Naive thymus-derived CD4-positive, alpha-beta T cell (primary cell): ENCODE data around the gene SNCG. TPM values are rescaled to one million over a fixed set of nuclear protein-coding genes. Genes with fewer than 3 reads are reported as not detected.

Experiments used
- ATAC-seq: fragments of 150-1000 bp; cut with Tn5 transposase; 2 replicates; pipeline ENCODE4 v1.10.0; 2021; ENCODE audit warnings: mild to moderate bottlenecking, moderate library complexity
- CTCF ChIA-PET: fragments of 350-600 bp; sonication (Branson Sonifier 250); formaldehyde crosslinking; loops from one replicate; lab custom pipeline; 2021; ENCODE audit warnings: antibody characterized with exemption; lab: Charles Lee
- POLR2A ChIA-PET: fragments of 350-600 bp; sonication (Branson Sonifier 250); formaldehyde crosslinking; loops from one replicate; lab custom pipeline; 2021; ENCODE audit warnings: antibody characterized with exemption, inconsistent platforms; lab: Charles Lee
- DNase-seq, 9 donors: peaks; one replicate each; pipeline versions ENCODE4 v3.0.0 to v3.0.0-alpha.2; 2020 to 2022; ENCODE audit warnings: mixed read lengths in 1 of 9
- H3K27ac ChIP-seq: one replicate; pipeline ENCODE4 v1.7.0; 2013; ENCODE audit warnings: mild to moderate bottlenecking, low read depth, low read length, moderate library complexity
- H3K27me3 ChIP-seq, 2 donors: one replicate each; pipeline ENCODE4 v1.7.0; 2013; ENCODE audit warnings: low read length in 2 of 2, mild to moderate bottlenecking in 2 of 2, moderate library complexity in 2 of 2; ENCODE audit not compliant: control insufficient read depth in 2 of 2, insufficient read depth in 2 of 2
- H3K36me3 ChIP-seq, 3 experiments: 1 replicate in 2 of 3; 2 replicates in 1 of 3; pipeline ENCODE4 v1.7.0; 2013; ENCODE audit warnings: low read length in 3 of 3, mild to moderate bottlenecking in 3 of 3, moderate library complexity in 1 of 3; ENCODE audit not compliant: insufficient read depth in 3 of 3, control insufficient read depth in 2 of 3
- H3K4me1 ChIP-seq, 2 donors: one replicate each; pipeline ENCODE4 v1.7.0; 2013; ENCODE audit warnings: low read length in 2 of 2, mild to moderate bottlenecking in 2 of 2, moderate library complexity in 1 of 2; ENCODE audit not compliant: control insufficient read depth in 2 of 2, insufficient read depth in 2 of 2
- H3K4me3 ChIP-seq: 2 replicates; pipeline ENCODE4 v1.7.0; 2013; ENCODE audit warnings: mild to moderate bottlenecking, low read length
- H3K9me3 ChIP-seq, 3 experiments: 1 replicate in 2 of 3; 2 replicates in 1 of 3; pipeline ENCODE4 v1.7.0; 2013; ENCODE audit warnings: low read length in 3 of 3; ENCODE audit not compliant: control insufficient read depth in 2 of 3
- H3K27ac Mint-ChIP-seq, 9 donors: one replicate each; pipeline ENCODE4 v1.8.0; 2020 to 2022; ENCODE audit warnings: mixed read lengths in 9 of 9, mild to moderate bottlenecking in 8 of 9, moderate library complexity in 5 of 9, inconsistent platforms in 2 of 9
- H3K27me3 Mint-ChIP-seq, 5 donors: one replicate each; pipeline ENCODE4 v1.8.0; 2021 to 2022; ENCODE audit warnings: mixed read lengths in 5 of 5, mild to moderate bottlenecking in 1 of 5
- H3K36me3 Mint-ChIP-seq, 5 donors: one replicate each; pipeline ENCODE4 v1.8.0; 2020 to 2022; ENCODE audit warnings: mixed read lengths in 5 of 5, mild to moderate bottlenecking in 3 of 5, inconsistent platforms in 1 of 5
- H3K4me1 Mint-ChIP-seq, 7 donors: one replicate each; pipeline ENCODE4 v1.8.0; 2020 to 2022; ENCODE audit warnings: mixed read lengths in 7 of 7, mild to moderate bottlenecking in 3 of 7, inconsistent platforms in 1 of 7
- H3K4me3 Mint-ChIP-seq, 10 donors: one replicate each; pipeline ENCODE4 v1.8.0; 2020 to 2022; ENCODE audit warnings: mild to moderate bottlenecking in 10 of 10, mixed read lengths in 10 of 10, moderate library complexity in 6 of 10, inconsistent platforms in 2 of 10
- H3K9me3 Mint-ChIP-seq, 11 donors: one replicate each; pipeline ENCODE4 v1.8.0; 2020 to 2022; ENCODE audit warnings: mixed read lengths in 11 of 11, mild to moderate bottlenecking in 4 of 11, inconsistent platforms in 1 of 11, moderate library complexity in 1 of 11
- intact Hi-C, 2 donors: fragments of 100-400 bp; cut with micrococcal nuclease; formaldehyde crosslinking; loops; one replicate each; pipeline ENCODE4 v1.15.1; 2023
- polyA plus RNA-seq, 2 donors: library from polyadenylated mRNA; unstranded; fragments of 300-500 nt; fragmentation: Illumina TruSeq; gene quantifications; one replicate each; pipeline ENCODE4 v1.2.3, GENCODE V29; 2021
- total RNA-seq, 6 experiments: library from RNA in 5 of 6; stranded (reverse) in 5 of 6; gene quantifications; 1 replicate in 5 of 6; 2 replicates in 1 of 6; pipeline ENCODE4 v1.2.3 and lab custom pipeline; 2021 to 2026

The SNCG gene
- total RNA-seq (under 1 TPM in 1 of 5 experiments, not detected in 4; 0.45 TPM), polyA plus RNA-seq (not detected), total RNA-seq (lab: John Stamatoyannopoulos, UW) (not detected)

DNA sequence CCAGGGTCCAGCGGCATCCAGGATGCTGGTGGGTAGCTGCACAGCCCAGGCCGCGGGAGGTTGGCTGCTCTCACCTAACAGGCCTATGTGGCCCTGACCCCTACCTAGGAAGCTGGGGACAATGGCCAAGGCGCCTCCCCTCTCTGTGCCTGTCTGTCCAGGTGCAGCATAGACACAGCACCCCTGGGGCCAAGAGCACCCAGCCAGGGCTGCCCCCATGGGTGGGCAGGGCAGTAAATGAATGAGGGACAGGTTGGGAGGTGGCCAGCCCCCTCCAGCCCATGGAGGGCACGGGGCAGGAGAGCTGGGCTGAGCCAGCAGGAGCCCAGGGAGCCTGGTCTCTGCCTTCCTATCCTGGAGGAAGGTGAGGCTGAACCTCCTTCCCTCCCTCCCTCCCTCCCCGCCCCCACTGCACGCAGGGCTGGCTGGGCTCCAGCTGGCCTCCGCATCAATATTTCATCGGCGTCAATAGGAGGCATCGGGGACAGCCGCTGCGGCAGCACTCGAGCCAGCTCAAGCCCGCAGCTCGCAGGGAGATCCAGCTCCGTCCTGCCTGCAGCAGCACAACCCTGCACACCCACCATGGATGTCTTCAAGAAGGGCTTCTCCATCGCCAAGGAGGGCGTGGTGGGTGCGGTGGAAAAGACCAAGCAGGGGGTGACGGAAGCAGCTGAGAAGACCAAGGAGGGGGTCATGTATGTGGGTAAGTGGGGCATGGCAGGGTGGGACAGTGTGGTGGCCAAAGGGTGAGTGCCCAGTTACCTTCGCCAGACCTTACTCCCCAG lies at the start of gene SNCG:
SNCG (plus strand) TSS at position 484 of the 785 bp plus-strand sequence; CDS start at position 583, 99 bp downstream.
- Mint-ChIP-seq H3K9me3 (peaks cover 0 to 5% (median 0%) of the 10 kb centered on the region in 11 donors), H3K4me1 (peaks cover 0 to 6% (median 2%) of the 10 kb centered on the region in 7 donors), H3K27me3 (no peaks in the 10 kb centered on the region), H3K36me3 (no peaks in the 10 kb centered on the region), H3K27ac (peak within 1 kb of the TSS in 1 of 9 donors; percentile 32), H3K4me3 (no peak within 1 kb of the TSS)
- H3K4me3 ChIP-seq, result no peak within 1 kb of the TSS
- ChIA-PET CTCF (interaction anchor here (0.5 to 2.5 kb wide), 3 partner anchors 8 to 1570 kb away, joined by 4 to 11 read pairs (median 4); no protein-coding TSS in a partner anchor), POLR2A (interaction anchor here (1.2 kb wide), 2 partner anchors 10 to 12 kb away, joined by 4 to 5 read pairs; no protein-coding TSS in a partner anchor)
- H3K27ac ChIP-seq, result no peak within 1 kb of the TSS
- peaks cover 0 to 7% of the 10 kb centered on the region in 2 donors for H3K4me1 ChIP-seq
- ATAC-seq (no peak), DNase-seq (no peak)
- no peaks in the 10 kb centered on the region for H3K27me3 ChIP-seq
- intact Hi-C loops, result no loop called here
- no peaks in the 10 kb centered on the region for H3K36me3 ChIP-seq
- no peaks in the 10 kb centered on the region for H3K9me3 ChIP-seq

GRCh38 chr10:86914734-86915133 lies 43.7 kb upstream of the SNCG start:
- DNase-seq (no peak), ATAC-seq (no peak)
- no peak overlapping the region for H3K4me3 ChIP-seq
- H3K27ac ChIP-seq, result no peak overlapping the region
- ChIA-PET POLR2A (interaction anchor here (0.8 kb wide), 1 partner anchor 495 kb away, joined by 3 read pairs; no protein-coding TSS in a partner anchor), CTCF (no interaction called here)
- Mint-ChIP-seq H3K4me3 (no peak overlapping the region), H3K9me3 (no peaks in the 10 kb centered on the region), H3K27ac (no peak overlapping the region), H3K36me3 (peaks cover 0 to 14% (median 9%) of the 10 kb centered on the region in 5 donors), H3K27me3 (no peaks in the 10 kb centered on the region), H3K4me1 (no peaks in the 10 kb centered on the region)
- no peaks in the 10 kb centered on the region for H3K9me3 ChIP-seq
- intact Hi-C loops, result no loop called here
- no peaks in the 10 kb centered on the region for H3K27me3 ChIP-seq
- no peaks in the 10 kb centered on the region for H3K4me1 ChIP-seq
- no peaks in the 10 kb centered on the region for H3K36me3 ChIP-seq

GRCh38 chr10:86918022-86918471 lies 40.4 kb upstream of the SNCG start:
- no peaks in the 10 kb centered on the region for H3K9me3 Mint-ChIP-seq
- intact Hi-C loops, result no loop called here
- H3K36me3 Mint-ChIP-seq, result peaks cover 0 to 22% (median 14%) of the 10 kb centered on the region in 5 donors

DNA sequence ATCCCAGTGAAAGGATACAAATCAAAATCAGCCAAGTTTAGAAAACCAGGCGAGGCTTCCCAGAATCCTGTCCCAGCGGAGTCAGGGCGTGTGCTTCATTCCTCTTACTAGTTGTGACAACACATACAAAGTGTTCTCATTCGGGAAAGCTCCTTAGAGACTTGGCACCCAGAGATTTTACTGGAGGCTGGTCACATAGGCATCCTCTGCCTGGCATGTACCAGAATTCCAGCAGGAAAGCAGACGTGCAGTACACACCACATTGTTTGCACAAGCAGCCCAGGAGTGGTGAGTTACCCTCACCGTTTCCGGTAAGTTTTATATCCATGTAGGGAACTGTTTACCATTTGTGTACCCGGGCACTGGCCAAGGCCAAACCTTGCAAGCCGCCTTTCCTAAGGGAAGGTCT lies 35.8 kb upstream of the SNCG start:
- no peak for DNase-seq
- no peaks in the 10 kb centered on the region for H3K9me3 Mint-ChIP-seq
- peaks cover 0 to 22% (median 9%) of the 10 kb centered on the region in 5 donors for H3K36me3 Mint-ChIP-seq
- ChIA-PET POLR2A (no interaction called here), CTCF (no interaction called here)
- Histone ChIP-seq H3K4me1 (no peaks in the 10 kb centered on the region), H3K27me3 (no peaks in the 10 kb centered on the region), H3K4me3 (no peak overlapping the region), H3K27ac (no peak overlapping the region), H3K9me3 (no peaks in the 10 kb centered on the region), H3K36me3 (no peaks in the 10 kb centered on the region)
- no peaks in the 10 kb centered on the region for H3K27me3 Mint-ChIP-seq
- H3K4me1 Mint-ChIP-seq, result no peaks in the 10 kb centered on the region
- no peak for ATAC-seq
- intact Hi-C loops, result no loop called here
- no peak overlapping the region for H3K4me3 Mint-ChIP-seq
- no peak overlapping the region for H3K27ac Mint-ChIP-seq

More at GRCh38 chr10:86918022-86918471, 40.4 kb upstream of the SNCG start:
- H3K27ac ChIP-seq, result no peak overlapping the region
- ChIA-PET CTCF (no interaction called here), POLR2A (no interaction called here)
- H3K4me1 ChIP-seq, result no peaks in the 10 kb centered on the region
- DNase-seq, result no peak
- no peak overlapping the region for H3K27ac Mint-ChIP-seq
- no peaks in the 10 kb centered on the region for H3K27me3 ChIP-seq
- no peak overlapping the region for H3K4me3 ChIP-seq
- no peaks in the 10 kb centered on the region for H3K9me3 ChIP-seq
- no peak overlapping the region for H3K4me3 Mint-ChIP-seq
- no peak for ATAC-seq
- no peaks in the 10 kb centered on the region for H3K36me3 ChIP-seq
- no peaks in the 10 kb centered on the region for H3K4me1 Mint-ChIP-seq
- no peaks in the 10 kb centered on the region for H3K27me3 Mint-ChIP-seq

- H3K9me3 Mint-ChIP-seq, result no peaks in the 10 kb centered on the region
- Histone ChIP-seq H3K36me3 (no peaks in the 10 kb centered on the region), H3K4me3 (no peak overlapping the region), H3K9me3 (no peaks in the 10 kb centered on the region), H3K27me3 (no peaks in the 10 kb centered on the region), H3K4me1 (no peaks in the 10 kb centered on the region), H3K27ac (no peak overlapping the region)
- H3K4me1 Mint-ChIP-seq, result no peaks in the 10 kb centered on the region
- intact Hi-C loops, result no loop called here
- ATAC-seq (no peak), DNase-seq (no peak)
- ChIA-PET CTCF (interaction anchor here (0.6 kb wide), 1 partner anchor 509 kb away, joined by 3 read pairs; no protein-coding TSS in a partner anchor), POLR2A (no interaction called here)
- H3K36me3 Mint-ChIP-seq, result peaks cover 0 to 3% (median 0%) of the 10 kb centered on the region in 5 donors
- H3K27me3 Mint-ChIP-seq, result no peaks in the 10 kb centered on the region
- H3K27ac Mint-ChIP-seq, result no peak overlapping the region
- no peak overlapping the region for H3K4me3 Mint-ChIP-seq
Measured at GRCh38 chr10:86929468-86930380, 28.7 kb upstream of the SNCG start.

DNA sequence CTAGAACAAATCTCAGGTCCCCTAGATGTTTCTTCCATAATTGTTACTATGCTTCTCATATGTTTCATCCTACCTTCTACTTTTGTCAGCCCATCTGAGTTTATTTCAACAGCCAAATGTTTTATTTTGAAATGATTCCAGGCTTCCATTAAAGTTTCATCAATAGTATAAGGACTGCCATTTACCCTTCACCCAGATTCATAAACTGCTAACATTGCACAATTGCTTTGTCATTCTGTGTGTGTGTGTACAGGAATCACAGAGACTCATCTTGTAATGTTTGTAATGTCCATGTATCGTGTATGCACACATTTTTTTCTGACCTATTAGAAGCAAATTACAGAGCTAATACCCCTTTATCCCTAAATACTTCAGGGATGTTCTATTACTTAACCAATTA lies 26.5 kb upstream of the SNCG start:
- intact Hi-C loops, result no loop called here
- Histone ChIP-seq H3K9me3 (no peaks in the 10 kb centered on the region), H3K36me3 (no peaks in the 10 kb centered on the region), H3K27me3 (no peaks in the 10 kb centered on the region), H3K27ac (no peak overlapping the region), H3K4me3 (no peak overlapping the region), H3K4me1 (no peaks in the 10 kb centered on the region)
- Mint-ChIP-seq H3K9me3 (no peaks in the 10 kb centered on the region), H3K4me3 (no peak overlapping the region), H3K4me1 (no peaks in the 10 kb centered on the region), H3K27me3 (no peaks in the 10 kb centered on the region), H3K27ac (no peak overlapping the region), H3K36me3 (peaks cover 0 to 3% (median 0%) of the 10 kb centered on the region in 5 donors)
- POLR2A ChIA-PET, result no interaction called here
- ATAC-seq (no peak), DNase-seq (no peak)
- CTCF ChIA-PET, result interaction anchor here (1.2 kb wide), 1 partner anchor 35 kb away, joined by 3 read pairs; no protein-coding TSS in a partner anchor
